GM10847 (cell line): ENCODE measurements around the gene TRIM47.

Source experiments
- POLR2A ChIP-seq: IDR thresholded peaks from 2 replicates; pipeline ENCODE4 v1.6.1; 2011; ENCODE audit not compliant: insufficient read length; ENCODE audit errors: extremely low read depth

TRIM47 gene

DNA sequence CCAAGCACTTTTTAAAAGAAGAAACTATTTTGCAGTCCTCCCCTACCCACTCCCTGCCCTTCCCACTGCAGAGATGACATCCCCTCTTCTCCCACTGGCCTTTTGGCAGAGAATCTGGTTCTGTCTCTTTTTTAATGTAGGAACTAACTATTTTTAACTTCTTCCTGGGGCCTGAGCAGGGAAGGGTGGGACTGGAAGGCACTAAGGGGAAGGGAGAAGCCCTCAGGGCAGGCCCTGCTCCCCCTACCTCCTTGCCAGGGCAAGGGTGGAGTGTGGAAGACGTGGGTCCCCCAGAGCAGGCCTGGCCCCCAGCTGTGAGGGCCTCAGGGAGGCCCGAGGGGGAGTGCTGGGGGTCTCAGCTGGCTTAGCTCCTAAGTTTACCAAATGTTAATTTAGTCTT is 53.7 kb downstream of the TRIM47 start:
- no peak for TF ChIP-seq POLR2A
